GM19324 (cell line): Measurements from ENCODE around the gene TAS1R3.

ENCODE experiments used
- ATAC-seq: cut with Tn5 transposase; IDR thresholded peaks from one replicate; pipeline ENCODE4 v1.9.1; 2021; ENCODE audit warnings: mild to moderate bottlenecking, moderate library complexity; ENCODE audit not compliant: unreplicated experiment, low FRiP score

TAS1R3 gene

DNA sequence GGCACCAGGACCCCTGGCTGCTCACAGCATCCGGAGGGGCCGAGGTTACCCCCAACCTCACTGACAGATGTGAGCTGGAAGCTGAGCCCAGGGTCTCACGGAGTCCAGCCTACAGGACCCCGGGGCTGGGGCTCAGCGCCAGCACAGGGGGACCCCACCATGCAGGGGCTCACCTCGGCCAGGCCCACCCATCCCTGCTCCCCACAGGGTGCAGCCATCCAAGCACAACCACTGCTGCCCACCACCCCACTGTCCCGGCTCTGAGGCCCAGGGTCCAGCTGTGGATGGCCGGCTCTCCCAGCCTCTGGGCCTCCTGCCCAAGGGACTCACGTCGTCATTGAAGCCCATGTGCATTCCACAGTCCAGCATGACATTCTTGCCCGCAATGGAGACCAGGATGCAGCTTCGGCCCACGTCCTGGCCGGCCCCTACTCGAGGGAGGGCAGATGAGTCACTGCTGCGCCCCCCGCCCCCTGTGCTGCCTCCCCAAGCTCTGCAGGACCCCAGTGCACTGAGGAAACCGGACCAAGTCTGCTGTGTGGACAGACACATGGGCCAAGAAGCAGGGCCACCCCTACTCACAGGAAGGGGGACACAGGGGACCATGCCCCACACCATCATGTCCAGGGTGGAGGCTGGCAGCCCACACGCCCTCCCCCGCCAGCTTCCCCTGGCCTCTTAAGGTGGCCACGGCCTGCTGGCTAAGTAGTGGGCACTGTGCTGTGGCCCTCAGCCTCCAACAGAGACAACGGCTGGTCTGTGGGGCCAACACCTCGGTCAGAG lies 10.2 kb upstream of the TAS1R3 start:
- no peak for ATAC-seq

DNA sequence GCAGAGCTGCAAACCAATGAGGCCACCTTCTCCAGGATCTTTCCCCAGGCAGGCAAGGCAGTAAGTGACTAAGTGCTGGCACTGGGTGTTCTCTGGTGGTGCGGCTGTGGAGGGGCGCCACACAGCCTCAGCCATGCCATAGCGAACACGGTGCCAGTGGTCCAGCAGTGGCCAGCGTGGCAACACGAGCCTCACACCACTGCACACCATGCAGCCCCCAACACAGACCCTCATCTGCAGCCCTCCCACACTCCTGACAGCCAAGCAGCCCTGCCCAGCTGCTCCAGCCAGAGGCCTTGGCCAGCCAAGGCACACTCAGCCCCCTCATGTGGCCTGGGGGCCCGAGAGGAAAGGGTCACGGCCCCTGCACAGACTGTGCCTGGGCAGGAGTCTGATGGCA lies 9.6 kb upstream of the TAS1R3 start:
- no peak for ATAC-seq

DNA sequence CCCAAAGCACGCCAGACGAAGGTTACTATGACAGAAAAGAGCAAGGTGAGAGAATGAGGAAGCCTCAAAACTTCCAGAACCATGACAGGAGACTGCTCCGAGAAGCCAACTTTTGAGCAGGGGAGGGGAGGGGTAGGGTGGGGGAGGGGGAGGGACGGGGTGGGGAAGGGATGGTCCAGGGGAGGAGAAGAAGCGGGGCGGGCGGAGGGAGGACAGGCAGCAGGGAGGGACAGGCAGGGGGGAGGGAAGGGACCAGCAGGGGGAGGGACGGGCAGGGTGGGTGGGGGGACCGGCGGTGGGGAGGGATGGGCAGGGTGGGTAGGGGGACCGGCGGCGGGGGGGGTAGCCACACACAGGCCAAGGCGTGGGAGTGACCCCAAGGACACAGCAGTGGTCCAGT lies 8.7 kb upstream of the TAS1R3 start:
- no peak for ATAC-seq

DNA sequence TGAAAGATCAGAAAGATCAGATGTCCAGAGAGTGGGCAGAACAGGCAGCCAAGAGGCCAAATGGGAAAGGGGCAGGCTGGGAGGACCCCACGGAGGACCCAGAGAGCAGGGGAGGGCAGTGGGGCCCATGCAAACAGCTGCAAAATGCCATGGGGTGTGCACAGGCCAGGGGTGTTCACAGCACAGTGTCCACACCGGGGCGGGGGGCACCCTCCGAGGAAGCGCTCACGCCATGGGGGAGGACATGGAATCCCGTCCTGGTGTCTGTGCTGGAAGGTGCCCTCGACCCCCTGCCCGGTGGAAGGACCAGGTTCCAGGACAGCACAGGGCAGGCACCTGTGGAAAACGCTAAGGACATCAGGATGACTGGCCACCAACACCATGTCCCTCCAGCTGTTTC lies 8.1 kb upstream of the TAS1R3 start:
- no peak for ATAC-seq

DNA sequence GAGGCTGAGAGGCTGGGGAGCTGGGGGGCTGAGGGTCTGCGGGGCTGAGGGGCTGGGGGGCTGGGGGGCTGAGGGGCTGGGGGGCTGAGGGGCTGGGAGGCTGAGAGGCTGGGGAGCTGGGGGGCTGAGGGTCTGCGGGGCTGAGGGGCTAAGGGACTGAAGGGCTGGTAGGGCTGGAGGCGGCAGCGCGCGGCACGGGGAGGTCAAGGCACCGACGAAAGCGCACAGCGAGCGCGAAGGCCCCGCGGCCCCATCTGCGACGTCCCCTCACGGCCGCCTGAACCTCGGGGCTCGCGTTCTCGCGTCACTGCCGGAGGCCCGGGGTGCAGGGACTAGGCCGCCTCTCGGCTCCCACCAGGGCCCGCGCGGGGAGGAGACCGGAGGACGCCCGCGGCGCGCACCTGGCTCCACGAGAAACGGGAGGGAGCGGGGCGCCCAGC lies 7.0 kb upstream of the TAS1R3 start:
- peak; percentile 29 for ATAC-seq

DNA sequence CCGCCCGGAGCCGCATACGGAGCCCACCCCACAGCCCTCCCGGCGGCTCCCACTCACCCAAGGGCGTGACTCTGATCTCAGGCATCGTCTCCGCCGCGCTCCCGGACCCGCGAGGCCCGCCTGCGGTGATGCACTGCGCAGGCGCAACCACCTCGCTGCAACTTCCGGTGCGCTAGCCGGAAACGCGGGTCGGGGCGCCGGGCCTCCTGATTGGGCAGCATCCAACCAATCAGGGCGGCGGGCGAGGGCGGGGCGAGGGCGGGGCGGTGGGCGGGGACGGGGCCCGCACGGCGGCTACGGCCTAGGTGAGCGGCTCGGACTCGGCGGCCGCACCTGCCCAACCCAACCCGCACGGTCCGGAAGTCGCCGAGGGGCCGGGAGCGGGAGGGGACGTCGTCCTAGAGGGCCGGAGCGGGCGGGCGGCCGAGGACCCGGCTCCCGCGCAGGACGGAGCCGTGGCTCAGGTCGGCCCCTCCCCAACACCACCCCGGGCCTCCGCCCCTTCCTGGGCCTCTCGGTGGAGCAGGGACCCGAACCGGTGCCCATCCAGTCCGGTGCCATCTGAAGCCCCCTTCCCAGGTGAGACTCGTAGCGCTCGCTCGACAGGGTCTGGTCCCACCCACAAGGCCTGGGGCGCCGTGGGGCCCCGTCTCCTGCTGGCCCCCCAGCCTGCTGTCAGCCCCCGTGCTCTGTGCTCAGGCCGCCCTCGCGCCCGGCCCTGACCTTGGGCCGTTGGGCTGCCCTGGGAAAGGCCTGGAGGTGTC lies 6.4 kb upstream of the TAS1R3 start, which contains the start of the genes CPTP and INTS11:
TSS of gene CPTP (plus strand) at position 279 of the 764 bp plus-strand sequence. CDS start 2,109 bp downstream, outside the sequence.
TSS of gene INTS11 (minus strand) at position 137 of the 764 bp plus-strand sequence. CDS start at position 85, 52 bp downstream.
- peak; percentile 67 for ATAC-seq

DNA sequence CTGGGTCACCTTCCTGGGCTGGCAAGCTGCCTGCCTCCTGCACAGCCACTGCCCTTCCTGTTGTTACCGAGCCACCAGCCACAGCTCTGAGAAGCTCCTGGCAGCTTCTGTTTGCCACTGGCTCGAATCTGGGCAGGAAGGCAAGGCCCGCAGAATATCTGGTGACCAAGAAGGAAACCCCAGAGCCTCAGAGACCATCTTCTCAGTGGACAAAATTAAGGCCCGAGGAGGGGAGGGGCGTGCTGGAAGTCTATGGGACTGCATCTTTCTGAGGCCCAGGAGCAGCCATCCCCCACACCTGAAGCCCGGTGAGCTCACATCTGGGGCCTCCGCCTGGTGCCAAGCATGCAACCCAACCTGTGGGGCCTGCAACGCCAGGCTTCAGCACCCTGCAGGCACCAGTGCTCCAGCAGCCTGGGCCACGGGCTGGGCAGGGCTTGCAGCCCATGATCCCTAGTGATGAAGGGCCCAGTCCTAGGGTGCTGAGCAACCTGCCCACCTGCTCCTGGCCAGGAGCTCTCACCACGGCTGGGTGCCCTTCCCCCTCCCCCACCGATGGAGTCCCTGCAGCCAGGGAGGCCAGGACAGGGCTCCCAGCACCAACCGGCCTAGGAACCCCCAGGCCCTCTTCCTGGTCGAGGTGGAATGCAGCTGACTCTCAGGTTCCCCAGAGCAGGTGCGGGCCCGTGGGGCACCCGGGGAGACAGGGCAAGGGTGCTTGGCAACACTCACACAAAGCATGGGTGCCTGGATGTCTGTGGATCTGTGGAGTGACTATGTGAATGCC lies 5.6 kb upstream of the TAS1R3 start:
- no peak for ATAC-seq

DNA sequence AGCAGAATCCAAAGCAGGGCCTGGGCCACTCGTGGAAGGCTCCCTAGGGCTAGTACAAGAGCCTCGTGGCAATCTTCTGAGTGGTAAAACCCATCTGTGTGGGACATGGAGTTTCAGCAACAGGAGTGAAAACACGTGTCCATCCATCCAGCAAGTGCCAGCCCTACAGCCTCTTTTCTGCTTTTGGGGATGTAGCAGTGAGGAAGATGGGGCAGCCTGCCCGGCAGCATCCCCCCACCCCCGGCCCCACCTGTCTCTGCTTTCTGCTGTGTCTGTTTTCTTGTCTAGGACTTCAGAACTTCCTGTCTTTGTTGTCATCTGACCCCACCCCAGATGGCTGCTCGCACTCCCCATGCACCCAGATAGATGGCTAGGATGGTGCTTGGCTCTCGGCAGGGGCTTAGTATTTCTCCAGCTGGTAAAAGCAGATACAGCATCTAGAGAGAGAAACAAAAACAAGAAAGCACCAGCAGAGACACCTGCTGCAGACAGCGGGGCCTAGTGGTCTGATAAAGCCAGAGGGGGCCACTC lies 4.9 kb upstream of the TAS1R3 start:
- ATAC-seq = no peak

DNA sequence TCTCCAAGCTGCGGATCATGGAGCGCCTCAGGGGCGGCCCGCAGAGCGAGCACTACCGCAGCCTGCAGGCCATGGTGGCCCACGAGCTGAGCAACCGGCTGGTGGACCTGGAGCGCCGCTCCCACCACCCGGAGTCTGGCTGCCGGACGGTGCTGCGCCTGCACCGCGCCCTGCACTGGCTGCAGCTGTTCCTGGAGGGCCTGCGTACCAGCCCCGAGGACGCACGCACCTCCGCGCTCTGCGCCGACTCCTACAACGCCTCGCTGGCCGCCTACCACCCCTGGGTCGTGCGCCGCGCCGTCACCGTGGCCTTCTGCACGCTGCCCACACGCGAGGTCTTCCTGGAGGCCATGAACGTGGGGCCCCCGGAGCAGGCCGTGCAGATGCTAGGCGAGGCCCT lies 3.8 kb upstream of the TAS1R3 start:
- ATAC-seq = no peak

DNA sequence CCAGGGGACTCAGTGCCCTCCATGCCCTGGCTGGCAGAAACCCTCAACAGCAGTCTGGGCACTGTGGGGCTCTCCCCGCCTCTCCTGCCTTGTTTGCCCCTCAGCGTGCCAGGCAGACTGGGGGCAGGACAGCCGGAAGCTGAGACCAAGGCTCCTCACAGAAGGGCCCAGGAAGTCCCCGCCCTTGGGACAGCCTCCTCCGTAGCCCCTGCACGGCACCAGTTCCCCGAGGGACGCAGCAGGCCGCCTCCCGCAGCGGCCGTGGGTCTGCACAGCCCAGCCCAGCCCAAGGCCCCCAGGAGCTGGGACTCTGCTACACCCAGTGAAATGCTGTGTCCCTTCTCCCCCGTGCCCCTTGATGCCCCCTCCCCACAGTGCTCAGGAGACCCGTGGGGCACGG lies 2.8 kb upstream of the TAS1R3 start:
- ATAC-seq = no peak

DNA sequence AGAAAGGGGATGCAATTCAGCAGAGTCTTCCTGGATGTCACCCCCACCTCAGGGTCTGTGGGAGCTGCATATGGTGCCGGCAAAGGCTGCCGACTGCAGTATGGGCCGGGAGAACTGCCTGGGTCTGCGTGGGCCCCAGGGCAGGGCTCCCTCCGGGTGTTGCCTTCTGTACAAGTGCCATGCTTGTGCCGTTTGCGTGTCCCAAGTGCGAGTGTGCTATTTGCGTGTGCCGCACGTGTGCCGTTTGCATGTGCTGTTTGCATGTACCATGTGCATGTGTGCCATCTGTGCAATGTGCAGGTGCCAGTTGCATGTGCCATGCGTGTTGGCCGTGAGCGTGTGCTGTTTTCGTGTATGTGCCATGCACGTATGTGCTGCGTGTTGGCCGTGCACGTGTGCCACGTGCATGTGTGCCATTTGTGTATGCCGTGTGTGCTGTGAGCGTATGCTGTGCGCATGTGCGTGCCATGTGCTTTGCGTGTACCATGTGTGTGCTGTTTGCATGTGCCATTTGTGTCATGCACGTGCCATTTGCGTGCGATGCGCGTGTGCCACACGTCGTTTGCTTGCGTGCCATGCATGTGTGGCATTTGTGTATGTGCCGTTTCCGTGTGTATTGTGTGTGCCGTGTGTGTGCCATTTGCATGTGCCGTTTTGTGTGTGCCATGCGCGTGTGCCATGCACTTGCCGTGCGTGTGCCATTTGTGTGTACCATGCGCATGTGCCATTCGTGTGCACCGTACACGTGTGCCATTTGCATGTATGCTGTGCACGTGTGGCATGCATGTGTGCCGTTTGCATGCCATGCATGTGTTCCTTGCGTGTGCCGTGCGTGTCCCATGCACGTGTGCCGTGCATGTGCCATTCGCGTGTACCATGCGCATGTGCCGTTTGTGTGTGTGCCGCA lies 1.5 kb upstream of the TAS1R3 start:
- no peak for ATAC-seq

DNA sequence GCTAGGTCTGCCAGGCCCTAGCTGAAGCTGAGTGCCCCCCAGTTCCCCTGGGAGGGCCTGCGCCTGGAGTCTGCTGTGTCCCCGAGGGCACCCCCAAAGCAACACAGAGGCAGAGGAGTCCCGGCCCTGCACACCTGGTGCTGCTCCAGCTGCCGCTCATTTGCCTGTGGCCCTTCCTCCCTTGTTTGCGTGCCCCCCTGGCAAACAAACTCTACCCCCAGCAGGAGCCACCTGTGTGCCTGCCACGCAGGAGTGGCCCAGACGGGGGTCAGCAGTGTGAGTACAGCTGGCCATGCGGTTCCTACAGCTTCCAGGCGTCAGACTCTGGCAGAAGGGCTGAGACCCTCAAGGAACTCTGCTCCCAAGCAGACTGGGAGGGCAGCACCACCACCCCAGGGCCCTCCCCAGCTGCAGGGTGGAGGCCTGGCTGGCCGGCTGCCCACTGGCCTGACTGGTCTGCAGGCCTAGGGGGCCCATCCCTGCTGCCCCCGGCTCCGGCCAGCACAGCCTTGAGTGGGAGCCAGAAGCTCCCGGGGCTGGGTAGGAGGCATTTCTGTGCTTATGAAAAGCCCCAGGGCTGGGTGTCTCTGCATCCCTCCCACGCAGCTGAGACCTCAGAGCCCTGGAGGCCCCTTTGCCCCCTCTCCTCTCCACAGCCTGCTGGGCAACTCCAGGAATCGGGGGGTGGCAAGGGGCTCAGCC lies 563 bp upstream of the TAS1R3 start:
- no peak for ATAC-seq

DNA sequence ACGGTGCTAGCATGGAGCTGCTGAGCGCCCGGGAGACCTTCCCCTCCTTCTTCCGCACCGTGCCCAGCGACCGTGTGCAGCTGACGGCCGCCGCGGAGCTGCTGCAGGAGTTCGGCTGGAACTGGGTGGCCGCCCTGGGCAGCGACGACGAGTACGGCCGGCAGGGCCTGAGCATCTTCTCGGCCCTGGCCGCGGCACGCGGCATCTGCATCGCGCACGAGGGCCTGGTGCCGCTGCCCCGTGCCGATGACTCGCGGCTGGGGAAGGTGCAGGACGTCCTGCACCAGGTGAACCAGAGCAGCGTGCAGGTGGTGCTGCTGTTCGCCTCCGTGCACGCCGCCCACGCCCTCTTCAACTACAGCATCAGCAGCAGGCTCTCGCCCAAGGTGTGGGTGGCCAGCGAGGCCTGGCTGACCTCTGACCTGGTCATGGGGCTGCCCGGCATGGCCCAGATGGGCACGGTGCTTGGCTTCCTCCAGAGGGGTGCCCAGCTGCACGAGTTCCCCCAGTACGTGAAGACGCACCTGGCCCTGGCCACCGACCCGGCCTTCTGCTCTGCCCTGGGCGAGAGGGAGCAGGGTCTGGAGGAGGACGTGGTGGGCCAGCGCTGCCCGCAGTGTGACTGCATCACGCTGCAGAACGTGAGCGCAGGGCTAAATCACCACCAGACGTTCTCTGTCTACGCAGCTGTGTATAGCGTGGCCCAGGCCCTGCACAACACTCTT lies 1.1 kb downstream of the TAS1R3 start:
- ATAC-seq = no peak

DNA sequence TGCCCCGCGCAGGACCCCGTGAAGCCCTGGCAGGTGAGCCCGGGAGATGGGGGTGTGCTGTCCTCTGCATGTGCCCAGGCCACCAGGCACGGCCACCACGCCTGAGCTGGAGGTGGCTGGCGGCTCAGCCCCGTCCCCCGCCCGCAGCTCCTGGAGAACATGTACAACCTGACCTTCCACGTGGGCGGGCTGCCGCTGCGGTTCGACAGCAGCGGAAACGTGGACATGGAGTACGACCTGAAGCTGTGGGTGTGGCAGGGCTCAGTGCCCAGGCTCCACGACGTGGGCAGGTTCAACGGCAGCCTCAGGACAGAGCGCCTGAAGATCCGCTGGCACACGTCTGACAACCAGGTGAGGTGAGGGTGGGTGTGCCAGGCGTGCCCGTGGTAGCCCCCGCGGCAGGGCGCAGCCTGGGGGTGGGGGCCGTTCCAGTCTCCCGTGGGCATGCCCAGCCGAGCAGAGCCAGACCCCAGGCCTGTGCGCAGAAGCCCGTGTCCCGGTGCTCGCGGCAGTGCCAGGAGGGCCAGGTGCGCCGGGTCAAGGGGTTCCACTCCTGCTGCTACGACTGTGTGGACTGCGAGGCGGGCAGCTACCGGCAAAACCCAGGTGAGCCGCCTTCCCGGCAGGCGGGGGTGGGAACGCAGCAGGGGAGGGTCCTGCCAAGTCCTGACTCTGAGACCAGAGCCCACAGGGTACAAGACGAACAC lies 1.8 kb downstream of the TAS1R3 start:
- ATAC-seq = no peak

DNA sequence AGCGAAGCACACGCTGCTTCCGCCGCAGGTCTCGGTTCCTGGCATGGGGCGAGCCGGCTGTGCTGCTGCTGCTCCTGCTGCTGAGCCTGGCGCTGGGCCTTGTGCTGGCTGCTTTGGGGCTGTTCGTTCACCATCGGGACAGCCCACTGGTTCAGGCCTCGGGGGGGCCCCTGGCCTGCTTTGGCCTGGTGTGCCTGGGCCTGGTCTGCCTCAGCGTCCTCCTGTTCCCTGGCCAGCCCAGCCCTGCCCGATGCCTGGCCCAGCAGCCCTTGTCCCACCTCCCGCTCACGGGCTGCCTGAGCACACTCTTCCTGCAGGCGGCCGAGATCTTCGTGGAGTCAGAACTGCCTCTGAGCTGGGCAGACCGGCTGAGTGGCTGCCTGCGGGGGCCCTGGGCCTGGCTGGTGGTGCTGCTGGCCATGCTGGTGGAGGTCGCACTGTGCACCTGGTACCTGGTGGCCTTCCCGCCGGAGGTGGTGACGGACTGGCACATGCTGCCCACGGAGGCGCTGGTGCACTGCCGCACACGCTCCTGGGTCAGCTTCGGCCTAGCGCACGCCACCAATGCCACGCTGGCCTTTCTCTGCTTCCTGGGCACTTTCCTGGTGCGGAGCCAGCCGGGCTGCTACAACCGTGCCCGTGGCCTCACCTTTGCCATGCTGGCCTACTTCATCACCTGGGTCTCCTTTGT lies 2.6 kb downstream of the TAS1R3 start:
- ATAC-seq = no peak

DNA sequence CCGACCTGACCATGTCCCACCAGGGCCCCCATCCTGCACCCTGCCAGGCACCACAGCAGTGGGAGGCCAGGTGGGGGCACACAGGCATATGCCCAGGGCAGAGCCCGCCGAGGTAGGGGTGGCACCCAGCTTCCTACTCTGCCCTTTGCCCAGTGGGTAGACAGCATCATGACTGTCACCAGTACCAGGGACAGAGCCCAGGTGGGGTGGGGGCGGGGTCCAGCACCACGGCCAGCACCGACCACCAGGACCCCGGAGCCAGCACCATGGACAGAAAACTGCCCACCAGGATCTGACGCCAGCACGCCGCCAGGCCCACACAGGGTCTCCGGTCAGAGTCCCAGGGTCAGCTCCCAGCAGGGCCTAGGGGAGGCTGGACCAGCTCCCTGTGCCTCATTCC lies 3.8 kb downstream of the TAS1R3 start:
- no peak for ATAC-seq

DNA sequence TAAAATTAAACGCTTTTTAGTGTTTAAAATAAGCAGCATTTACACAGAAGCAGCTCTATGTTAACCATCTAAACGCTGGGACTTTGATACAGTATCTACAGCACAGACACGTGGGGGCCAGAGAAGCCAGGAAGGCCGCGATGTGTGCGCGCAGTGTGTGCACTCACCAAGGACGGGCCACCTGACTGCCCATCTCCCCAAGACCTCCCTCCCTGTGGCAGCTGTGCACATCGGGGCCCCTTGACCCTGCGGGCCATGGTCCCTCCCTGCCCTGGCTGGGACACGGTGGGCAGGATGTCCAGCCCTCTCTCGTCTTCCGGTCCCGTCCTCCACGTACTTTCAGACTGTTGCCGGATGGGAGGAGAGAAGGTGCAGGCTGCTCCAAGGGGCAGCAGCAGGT lies 4.2 kb downstream of the TAS1R3 start:
- ATAC-seq = no peak
